ENCODE results near the gene LPCAT1. TPM values are rescaled to one million over a fixed set of nuclear protein-coding genes. Genes with fewer than 3 reads are reported as not detected.

LPCAT1 gene
- total and polyA plus RNA-seq, 2 donors (not counting 3 experiments of a cell fraction or from before 2014, with no cell fraction given): 28.9 to 57.2 TPM

GRCh38 chr5:1504069-1504595, 19.6 kb downstream of the LPCAT1 start:
- Histone ChIP-seq H4K20me1 (replicated peaks; ENCODE audit: control insufficient read depth, extremely low read depth, insufficient read depth, low read length) (peaks cover 2% of the 10 kb centered on the region), H3K27me3 (ENCODE audit: control insufficient read depth in 2 of 2, insufficient read depth in 2 of 2, low read length in 2 of 2) (no peaks in the 10 kb centered on the region), H3K9ac (replicated peaks; ENCODE audit: extremely low read depth, insufficient read depth, low read length) (no peak overlapping the region), H2AFZ (ENCODE audit: low read depth, low read length) (no peak overlapping the region), H3K4me3 (replicated peaks in 1 of 3; ENCODE audit: insufficient read depth in 1 of 3, low read depth in 1 of 3, low read length in 3 of 3) (no peak overlapping the region), H3K9me1 (replicated peaks; ENCODE audit: control insufficient read depth, extremely low read depth, insufficient read depth, low read length) (no peaks in the 10 kb centered on the region), H3K9me3 (replicated peaks; ENCODE audit: control insufficient read depth, insufficient read depth, low read length) (no peaks in the 10 kb centered on the region), H3K79me2 (ENCODE audit: control insufficient read depth, insufficient read depth, low read length) (peaks cover 84% of the 10 kb centered on the region), H3K4me2 (ENCODE audit: insufficient read depth, low read length) (no peak overlapping the region), H3K36me3 (ENCODE audit: control insufficient read depth in 2 of 2, extremely low read depth in 1 of 2, insufficient read depth in 2 of 2, low read length in 2 of 2) (peaks cover 0 to 4% of the 10 kb centered on the region in 2 experiments), H3K4me1 (ENCODE audit: control insufficient read depth, extremely low read depth, insufficient read depth, low read length) (no peaks in the 10 kb centered on the region), H3K27ac (ENCODE audit: insufficient read depth, low read depth, low read length) (no peak overlapping the region)
- intact Hi-C loops (cut with micrococcal nuclease) (no loop called here), dilution Hi-C loops (cut with MboI; ENCODE audit: extremely low pct_ligation_motif_present, low sequenced_read_pairs) (no loop called here)
- TF ChIP-seq, protein P1, sequence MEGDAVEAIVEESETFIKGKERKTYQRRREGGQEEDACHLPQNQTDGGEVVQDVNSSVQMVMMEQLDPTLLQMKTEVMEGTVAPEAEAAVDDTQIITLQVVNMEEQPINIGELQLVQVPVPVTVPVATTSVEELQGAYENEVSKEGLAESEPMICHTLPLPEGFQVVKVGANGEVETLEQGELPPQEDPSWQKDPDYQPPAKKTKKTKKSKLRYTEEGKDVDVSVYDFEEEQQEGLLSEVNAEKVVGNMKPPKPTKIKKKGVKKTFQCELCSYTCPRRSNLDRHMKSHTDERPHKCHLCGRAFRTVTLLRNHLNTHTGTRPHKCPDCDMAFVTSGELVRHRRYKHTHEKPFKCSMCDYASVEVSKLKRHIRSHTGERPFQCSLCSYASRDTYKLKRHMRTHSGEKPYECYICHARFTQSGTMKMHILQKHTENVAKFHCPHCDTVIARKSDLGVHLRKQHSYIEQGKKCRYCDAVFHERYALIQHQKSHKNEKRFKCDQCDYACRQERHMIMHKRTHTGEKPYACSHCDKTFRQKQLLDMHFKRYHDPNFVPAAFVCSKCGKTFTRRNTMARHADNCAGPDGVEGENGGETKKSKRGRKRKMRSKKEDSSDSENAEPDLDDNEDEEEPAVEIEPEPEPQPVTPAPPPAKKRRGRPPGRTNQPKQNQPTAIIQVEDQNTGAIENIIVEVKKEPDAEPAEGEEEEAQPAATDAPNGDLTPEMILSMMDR (IDR thresholded peaks at IDR 0.05; ENCODE audit: extremely low read depth in 1 of 2, insufficient read depth in 1 of 2, low read depth in 1 of 2, low read length in 2 of 2): no peak
- TF ChIP-seq GATA2 (IDR thresholded peaks at IDR 0.05; ENCODE audit: insufficient read depth, insufficient read length, low read depth, low read length) (no peak), MAX (IDR thresholded peaks at IDR 0.05; ENCODE audit: insufficient read depth, insufficient read length) (no peak), FOS (IDR thresholded peaks at IDR 0.05; ENCODE audit: borderline replicate concordance, insufficient read depth, low read length) (no peak), POLR2AphosphoS5 (IDR thresholded peaks at IDR 0.05; ENCODE audit: insufficient read depth, low read depth, low read length) (no peak), POLR2A (IDR thresholded peaks at IDR 0.05; ENCODE audit: low read depth, low read length) (no peak), MYC (IDR thresholded peaks at IDR 0.05; ENCODE audit: low read depth, low read length) (no peak), JUN (IDR thresholded peaks at IDR 0.05; ENCODE audit: borderline replicate concordance, insufficient read depth, insufficient read length, low read depth) (no peak)
- DNase-seq (ENCODE audit: low read depth, low spot score): no peak
- ChIA-PET CTCF (interaction anchor here (1.1 to 2.2 kb wide), 3 partner anchors 12 to 25 kb away, joined by 3 to 7 read pairs (median 3); no protein-coding TSS in a partner anchor), POLR2A (no interaction called here)
- no TSS peak for BruUV-seq (replicated peaks)
- no peak for FAIRE-seq
